Stimulated activated CD8-positive, alpha-beta memory T cell treated with anti-CD3 and anti-CD28 coated beads, Interleukin-4, amount 100 ng/mL, for 48 hours (primary cell): Measurements from ENCODE around the gene H2AZ1.
A peak's percentile ranks its signal among the peaks of the same experiment; 100 is the strongest.
"Not testable (repeated sequence)": the region's sequence is repeated elsewhere in the genome, so short reads cannot be mapped to it uniquely, and the experiment has no call there.

Experiments used
- DNase-seq: peaks from one replicate; pipeline ENCODE4 v3.0.0-alpha.2; 2020

Gene H2AZ1

DNA sequence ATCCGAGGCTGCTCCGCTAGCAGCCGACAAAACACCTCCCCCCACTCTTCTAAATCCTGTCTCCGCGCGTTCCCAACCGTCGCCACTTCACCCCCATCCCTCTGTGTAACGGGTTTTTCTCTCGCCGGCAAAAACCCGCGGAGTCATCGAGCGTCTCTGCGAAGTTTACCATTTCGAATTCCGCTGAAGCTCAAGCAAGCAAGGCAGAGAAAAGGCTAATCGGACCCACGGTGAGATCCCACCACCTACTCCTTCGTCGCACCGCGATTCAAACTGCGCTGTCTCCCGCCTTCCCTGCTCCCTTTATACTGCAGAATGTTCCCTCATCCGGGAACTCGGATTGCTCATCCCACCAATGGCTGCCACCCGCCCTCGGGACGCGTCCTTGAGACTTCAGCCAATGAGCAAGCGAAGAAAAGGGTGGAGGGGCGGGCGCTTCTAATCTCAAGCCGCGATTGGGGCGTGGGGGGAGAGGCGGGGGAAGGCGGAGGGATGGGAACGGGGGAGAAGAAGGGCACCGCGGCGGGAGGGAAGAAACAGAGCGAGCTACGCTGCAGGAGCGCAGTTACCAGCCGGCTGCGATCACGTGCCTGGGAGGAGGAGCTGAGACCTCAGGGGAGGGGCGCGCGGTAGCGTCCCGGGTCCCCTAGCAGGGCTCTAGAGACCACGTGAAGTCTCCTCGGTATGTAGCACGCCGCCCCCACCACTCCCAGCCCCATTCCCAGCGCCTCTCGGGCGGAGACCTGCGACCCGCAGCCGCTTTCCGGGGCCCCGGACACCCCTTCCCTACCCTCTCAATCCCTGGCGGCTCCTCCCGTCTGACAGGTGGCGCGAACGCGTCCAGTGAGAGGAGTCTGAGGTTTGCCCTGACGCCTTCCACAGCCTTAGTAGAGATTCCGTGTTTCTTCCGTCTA is at the start of gene H2AZ1:
Gene H2AZ1 (minus strand): TSS at position 277 of the 914 bp plus-strand sequence. CDS start 105 bp downstream, at position 172.
- DNase-seq = peak; percentile 97

GRCh38 chr4:99998062-99998867 is 48.2 kb upstream of the H2AZ1 start:
- no peak for DNase-seq

DNA sequence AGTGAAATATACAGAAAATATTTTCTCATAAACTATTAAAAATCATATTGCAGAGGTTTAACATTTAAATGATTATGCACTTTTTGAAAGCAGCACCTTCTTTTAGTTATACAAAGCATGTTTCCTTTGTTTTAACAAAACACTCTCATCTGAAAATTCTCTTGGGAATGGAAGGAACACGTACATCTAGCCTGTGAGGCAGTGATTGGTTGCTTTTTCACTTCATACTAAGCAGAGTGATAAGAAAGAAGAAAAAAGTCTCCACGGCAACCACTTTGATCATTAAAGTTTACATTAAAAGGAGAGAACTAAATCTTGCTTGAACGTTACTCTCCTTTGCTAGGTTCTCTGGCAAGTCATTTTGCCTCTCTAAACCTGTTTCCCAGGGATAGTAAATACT is 41.7 kb upstream of the H2AZ1 start:
- DNase-seq = no peak

DNA sequence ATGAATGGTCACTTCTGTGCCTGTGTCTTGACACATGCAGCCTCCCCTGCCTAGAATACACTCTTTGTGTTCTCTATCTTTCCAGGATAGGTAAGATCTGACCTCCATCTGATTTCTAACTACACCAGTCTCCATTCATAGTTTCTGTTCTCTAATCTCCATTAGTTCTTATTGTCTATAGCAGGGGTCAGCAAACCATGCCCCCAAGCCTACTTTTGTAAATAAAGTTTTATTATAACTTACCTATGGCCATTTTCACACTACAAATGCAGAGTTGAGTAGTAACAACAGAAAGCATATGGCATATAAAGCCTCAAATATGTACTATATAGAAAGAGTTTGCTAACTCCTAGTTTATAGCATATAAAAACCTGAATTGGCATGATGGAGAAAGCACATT is 37.6 kb upstream of the H2AZ1 start:
- no peak for DNase-seq

DNA sequence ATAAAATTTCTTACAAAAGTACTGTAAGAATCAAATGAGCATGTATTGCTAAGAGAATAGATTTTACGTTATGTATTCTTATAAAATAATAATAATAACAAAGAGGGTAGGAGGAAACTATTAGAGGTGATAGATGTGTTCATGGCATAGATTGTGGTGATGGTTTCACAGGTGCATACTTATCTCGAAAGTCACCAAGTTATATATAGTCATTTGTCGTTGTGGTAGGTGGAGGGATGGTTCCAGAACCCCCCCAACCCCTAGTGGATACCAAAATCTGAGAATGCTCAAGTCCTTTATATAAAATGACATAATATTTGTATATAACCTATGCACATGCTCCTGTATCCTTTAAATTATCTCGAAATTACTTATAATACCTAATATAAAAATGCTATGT is 36.7 kb upstream of the H2AZ1 start:
- no peak for DNase-seq

DNA sequence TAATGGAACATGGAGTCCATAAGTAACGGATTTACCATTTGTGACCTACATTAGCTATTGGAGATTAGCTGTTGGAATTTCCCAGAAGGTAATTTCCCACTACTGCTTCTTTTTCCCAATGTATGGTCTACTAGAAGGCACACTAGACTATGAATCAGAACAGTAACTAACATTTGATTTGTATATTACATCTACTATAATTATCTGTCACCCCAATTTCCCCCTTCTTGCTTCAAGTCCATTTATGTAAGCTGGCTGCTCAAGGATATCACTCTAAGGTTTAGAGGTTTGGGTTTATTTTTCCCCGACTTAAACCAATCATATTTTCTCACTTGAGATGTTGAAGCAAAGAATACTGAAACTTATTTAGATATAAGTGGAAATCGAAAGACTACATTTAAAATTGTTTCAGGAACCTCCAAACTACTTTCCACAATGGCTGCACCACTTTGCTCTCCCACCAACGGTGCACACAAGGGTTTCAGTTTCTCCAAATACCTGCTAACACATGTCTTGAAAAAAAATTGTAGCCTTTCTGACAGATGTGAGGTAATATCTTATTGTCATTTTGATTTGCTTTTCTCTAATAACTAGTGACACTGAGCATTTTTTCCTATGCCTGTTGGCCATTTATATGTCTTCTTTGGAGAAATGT is 33.3 kb upstream of the H2AZ1 start:
- no peak for DNase-seq

DNA sequence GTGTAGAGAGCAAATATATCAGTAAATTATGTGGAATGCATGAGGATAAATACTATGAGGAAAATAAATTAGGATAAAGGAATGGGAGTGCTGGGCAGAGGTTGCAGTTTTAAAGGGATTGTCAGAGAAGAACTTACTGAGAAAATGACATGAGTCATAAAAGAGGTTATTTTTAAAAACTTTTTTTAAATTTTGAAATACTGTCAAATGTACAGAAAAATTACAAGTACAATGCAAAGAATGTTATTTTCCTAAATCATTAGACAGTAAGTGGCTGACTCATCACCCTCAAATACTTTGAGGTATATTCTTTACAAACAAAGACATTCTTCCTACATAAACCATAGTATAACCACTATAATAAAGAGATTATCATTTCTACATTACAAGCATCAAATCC is 29.8 kb upstream of the H2AZ1 start:
- DNase-seq = no peak

DNA sequence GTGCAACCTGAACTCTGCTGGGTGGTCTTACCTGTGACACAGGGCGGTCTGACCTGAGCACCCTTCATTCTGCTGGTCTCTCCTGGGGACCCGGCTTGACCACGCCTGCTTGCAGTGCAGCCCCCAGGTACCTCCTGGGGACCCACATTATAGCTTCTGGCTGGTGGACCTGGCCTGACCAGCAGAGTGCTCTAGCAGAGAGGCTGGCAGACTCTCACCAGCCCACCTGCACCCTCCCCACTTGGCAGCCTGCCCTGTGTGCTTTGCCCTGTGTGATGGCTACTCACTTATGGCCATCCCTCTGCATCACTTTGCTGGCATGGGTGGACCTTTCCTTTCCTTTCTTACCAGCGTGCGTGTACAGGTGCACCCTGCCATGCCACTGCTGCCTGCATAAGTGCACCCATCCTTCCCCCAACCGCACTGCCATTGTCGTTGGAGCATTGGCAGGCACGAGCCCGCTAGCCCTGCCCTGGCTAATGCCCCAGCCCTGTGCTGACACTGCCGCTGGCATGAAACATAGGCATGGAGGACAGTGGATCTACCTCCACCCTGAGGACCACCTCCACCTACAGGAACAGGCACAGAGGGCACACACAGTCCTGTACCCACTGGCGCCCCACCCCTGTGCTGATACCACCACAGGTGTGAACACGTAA is 21.5 kb upstream of the H2AZ1 start:
- DNase-seq = no peak

GRCh38 chr4:99968330-99968729 is 18.3 kb upstream of the H2AZ1 start:
- no peak for DNase-seq

DNA sequence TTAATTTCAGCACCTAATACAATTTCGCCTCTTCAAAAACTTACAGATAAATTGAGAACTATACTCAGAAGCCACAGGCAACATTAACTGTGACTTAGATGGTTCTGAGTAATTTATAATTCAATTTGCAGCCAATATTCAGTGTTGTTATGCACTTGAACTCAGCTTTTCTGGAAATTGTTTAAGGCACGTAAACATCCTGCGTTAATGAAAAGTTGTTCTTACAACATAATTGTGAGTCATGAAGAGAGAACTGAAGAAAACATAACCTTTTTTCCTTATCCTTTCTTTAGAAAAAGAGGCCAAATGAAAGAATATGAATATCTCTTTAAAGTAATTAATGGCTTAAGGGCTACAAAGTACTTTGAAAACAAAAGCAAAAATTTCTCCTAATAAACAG is 16.6 kb upstream of the H2AZ1 start:
- DNase-seq = no peak

DNA sequence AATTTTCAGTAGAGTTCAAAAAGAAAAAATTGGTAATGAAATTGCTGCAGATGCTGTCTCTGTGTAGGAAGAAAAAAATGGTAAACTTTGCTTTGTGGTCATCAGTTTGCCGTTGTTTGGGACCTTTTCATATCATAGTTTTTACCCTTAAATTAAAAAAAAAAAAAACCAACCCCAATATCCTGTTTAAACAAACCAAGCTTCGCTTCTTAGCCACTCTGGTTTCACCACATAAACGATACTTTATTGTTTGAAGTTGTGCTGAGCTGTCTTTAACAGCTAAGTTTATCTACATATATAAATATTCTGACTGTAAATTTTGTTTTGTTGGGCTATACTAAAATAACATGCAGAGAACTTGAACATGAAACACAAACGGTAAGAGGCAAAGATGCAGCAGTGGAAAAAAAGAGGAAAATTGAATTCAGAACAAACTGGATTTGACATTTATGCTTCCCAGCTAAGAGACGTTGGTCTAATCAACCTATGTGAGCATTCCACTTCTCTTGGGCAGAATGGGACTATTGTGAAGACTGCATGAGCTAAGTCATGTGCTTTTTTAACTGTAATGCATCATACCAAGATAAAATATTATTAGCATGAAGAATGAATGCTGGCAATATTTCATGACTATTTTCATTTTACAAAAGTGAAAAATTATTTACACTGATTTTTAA is 15.7 kb upstream of the H2AZ1 start:
- no peak for DNase-seq

DNA sequence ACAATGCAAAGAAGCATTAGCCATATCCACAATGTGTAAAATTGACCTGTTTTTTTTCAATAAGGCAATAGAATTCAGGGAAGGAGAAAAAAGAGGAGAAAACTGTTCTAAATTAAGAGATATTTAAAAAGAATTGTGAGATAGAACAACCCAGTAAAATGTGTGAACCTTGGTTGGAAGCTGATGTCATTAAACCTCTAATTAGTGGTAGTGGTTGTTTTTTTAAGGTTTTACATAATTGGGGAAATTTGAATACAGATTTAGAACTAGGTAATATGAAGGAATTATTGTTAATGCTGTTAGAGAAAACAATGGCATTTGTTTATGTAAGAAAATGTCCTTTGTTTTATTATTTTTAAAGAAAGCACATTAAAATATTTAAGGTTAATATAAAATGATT is 15.1 kb upstream of the H2AZ1 start:
- no peak for DNase-seq

DNA sequence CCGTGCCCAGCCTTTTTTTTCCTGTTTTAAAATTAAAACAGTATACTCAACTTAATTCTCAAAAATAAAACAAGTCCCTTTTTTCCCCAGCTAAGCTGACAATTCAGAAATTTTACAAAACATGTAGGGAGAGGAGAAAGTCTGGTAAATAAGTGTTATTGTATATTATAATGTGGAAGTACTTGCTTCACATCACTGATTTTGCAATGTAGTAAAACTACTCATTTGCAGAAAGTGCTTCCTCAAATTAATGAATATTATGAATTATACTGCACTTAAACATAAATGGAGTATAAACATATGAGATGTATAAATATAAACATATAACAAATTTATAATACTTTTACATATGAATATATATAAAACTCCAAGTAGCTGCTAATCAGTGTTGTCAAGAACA is 11.6 kb upstream of the H2AZ1 start:
- DNase-seq = no peak

DNA sequence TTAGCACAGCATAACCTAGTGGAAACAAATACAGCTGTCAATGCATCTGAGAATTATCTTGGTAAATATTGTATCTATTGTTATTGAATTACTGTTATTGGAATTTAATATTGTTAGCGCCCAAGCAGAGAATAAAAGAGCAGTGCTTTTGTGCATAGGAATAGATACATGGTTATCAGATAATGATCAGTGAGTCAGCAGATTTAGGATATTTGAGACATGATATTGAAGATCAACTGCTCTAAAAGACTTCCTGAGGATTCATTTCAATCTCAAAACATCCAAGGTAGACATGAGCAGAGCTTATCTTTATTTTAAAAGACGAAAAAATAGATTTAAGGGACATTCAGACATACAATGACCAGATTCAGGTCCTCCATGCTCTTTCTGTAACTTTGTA is 10.6 kb upstream of the H2AZ1 start:
- DNase-seq = no peak

DNA sequence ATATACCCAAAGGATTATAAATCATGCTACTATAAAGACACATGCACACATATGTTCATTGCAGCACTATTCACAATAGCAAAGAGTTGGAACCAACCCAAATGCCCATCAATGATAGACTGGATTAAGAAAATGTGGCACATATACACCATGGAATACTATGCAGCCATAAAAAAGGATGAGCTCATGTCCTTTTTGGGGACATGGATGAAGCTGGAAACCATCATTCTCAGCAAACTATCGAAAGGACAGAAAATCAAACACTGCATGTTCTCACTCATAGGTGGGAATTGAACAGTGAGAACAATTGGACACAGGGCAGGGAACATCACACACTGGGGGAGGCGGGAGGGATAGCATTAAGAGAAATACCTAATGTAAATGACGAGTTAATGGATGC is 8.1 kb upstream of the H2AZ1 start:
- DNase-seq = not testable (repeated sequence)

DNA sequence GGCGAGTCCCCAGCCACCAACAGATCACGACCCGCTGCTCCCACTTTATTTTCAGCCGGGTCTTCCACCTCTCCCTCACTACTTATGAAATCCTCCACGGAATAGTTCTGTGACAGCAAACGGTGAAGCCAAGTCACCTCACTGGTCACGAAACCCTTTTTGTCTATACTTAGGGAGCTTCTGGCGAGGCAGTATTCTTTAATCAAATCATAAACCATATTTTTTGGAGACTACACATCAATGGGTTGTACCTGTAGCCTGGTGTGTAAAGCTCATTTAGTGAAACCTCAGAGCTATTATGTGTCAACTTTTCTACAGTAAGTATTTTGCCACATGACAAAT is 809 bp upstream of the H2AZ1 start:
- DNase-seq = no peak

DNA sequence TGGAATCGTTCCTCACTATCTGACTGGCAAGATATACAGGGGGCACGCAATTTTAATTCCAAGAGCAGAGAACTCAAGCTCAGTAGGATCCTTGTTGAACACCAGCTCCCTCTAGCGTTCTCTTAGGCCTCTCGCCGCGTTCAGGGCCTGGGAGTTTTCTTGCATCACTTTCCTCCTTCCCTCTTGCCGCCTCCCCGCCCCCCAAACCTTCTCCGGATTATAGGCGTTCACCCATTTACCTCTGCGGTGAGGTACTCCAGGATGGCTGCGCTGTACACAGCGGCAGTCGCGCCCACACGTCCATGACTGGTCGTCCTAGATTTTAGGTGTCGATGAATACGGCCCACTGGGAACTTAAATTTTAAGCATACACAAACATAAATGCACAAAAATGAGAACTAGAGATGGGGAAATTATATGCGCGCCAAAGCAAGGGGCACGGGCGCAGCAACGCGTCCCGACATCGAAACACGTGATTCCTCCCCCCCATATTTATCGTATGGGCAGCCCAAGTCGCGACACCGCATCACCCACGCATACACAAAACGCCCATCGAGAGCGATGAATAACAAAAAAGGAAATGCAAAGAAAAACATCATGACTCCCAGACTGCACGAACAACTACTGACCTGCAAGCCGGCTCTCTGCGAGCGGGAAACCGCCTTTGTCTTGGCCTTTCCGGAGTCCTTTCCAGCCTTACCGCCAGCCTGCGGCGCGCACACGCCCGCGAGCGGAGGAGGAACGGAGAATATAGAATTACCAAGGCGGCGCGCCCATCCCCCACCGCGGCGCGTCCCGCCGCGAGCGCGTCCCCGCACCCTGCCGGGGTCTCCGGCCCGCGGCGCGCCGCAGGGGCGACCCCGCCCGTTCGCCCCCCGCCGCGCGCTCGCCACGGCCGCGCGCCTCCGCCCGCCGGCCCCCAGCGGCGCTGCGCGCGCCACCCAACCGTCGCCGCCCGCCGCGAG is 759 bp downstream of the H2AZ1 start:
- DNase-seq = peak; percentile 92

DNA sequence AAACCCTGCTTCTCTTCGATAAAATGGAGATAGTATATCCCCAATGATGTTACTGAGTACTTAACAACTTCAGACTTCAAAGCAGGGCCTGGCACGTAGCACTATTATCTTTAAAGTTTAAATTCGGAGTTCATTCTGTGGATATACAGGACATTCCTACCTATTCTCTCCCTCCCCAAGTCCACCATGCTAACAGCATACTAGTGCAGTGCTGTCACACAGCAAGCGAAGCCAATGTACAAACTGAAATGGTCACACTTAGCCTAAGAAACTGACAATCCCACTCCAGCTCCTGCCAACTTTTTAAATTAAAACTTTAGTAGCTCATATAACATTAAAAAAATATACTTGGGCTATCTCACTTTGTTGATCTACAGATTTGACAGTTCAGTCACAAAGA is 2.5 kb downstream of the H2AZ1 start:
- no peak for DNase-seq

DNA sequence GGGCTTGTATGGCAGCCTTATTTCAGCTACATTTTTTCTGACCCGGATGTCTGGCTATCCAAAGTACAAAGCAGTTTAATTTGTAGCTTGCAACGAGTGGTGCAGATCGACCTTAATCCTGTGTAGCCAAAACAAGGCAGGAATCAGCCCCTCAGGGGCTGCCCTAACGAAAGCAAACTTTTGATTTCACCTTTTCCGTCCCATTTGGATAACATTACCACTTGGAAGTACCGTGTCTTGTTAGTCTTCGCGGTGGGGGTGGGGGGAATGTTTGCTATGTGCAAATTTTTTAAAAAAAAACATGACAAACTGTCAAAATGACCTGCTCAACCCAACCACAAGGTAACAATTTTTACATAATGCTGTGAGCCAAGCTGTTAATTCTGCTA is 2.9 kb downstream of the H2AZ1 start:
- DNase-seq = no peak

DNA sequence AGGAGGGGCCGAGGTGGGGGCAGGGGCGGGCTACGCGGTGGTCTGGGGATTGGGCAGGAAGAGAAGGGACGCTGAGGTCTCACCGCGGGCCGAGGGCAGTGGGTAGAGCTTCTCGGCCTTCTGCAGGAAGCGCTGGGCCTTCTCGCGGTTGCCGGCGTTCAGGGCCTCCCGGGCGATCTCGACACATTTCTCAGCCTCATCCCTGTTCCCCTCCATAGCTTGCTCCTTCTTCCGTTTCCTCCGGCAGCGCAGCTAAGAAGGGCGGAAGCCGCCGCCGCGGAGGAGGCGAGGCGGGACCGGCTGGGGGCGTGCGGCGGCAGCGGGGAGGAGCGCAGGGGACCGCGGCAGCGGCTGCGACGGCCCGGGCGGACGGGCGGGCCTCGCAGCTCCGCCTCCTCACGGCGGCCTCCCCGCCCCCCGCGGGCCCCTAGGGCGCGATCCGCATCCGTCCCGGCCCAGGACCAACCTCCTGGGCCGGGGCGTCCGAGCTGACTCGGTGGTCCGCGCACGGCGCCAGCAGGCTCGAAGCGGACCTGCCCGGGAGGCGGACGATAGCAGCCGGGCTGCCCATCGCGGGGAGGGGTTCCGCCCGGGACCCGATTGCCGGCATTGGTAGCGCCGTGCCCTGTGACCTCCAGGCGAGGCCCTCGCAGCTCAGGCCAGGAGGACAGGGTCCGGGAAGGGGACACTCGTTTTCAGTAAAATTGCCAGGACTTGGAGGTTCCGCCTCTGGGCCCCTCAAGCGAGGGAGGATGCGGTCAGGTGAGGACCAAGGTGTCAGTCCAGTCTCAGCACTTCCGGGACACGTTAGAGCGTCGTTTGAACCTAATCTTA is 3.5 kb downstream of the H2AZ1 start, which contains the start of gene DNAJB14:
Gene DNAJB14 (minus strand): TSS at position 263 of the 834 bp plus-strand sequence. CDS start 47 bp downstream, at position 216.
- peak; percentile 84 for DNase-seq
